ENCODE measurements around the gene ETV6. TPM values are rescaled to one million over a fixed set of nuclear protein-coding genes. Genes with fewer than 3 reads are reported as not detected.

Gene ETV6
- total and polyA plus RNA-seq, 9 of the 15 experiments (the other 6 are each of a cell fraction or from before 2014, with no cell fraction given): 0.81 to 12.7 (median 4.1) TPM

GRCh38 chr12:11778713-11779685, 129.5 kb downstream of the ETV6 start:
- no peak for FAIRE-seq
- Histone ChIP-seq H3K4me1 (replicated peaks in 1 of 2; ENCODE audit: control insufficient read depth in 2 of 2, insufficient read depth in 2 of 2, low read length in 2 of 2) (no peaks in the 10 kb centered on the region; a peak in 1 of 5 replicates), H3K9me1 (ENCODE audit: control insufficient read depth, insufficient read depth, low read length) (no peaks in the 10 kb centered on the region), H3K79me2 (ENCODE audit: control insufficient read depth, insufficient read depth, low read length) (no peaks in the 10 kb centered on the region; the same call in 2 of the 3 replicates), H3K4me2 (ENCODE audit: insufficient read depth, low read length) (no peak overlapping the region), H3K9ac (ENCODE audit: insufficient read depth in 1 of 2, low read depth in 2 of 2, low read length in 2 of 2) (no peak overlapping the region), H3K27ac (ENCODE audit: extremely low read depth, low read depth, low read length) (no peak overlapping the region), H3K27me3 (ENCODE audit: control insufficient read depth in 2 of 2, insufficient read depth in 2 of 2, low read length in 2 of 2) (no peaks in the 10 kb centered on the region), H4K20me1 (replicated peaks; ENCODE audit: control insufficient read depth, insufficient read depth, low read length) (no peaks in the 10 kb centered on the region), H3K9me3 (replicated peaks; ENCODE audit: control insufficient read depth, insufficient read depth, low read depth, low read length) (no peaks in the 10 kb centered on the region), H3K36me3 (ENCODE audit: control insufficient read depth, insufficient read depth, low read length) (no peaks in the 10 kb centered on the region), H2AFZ (ENCODE audit: low read depth, low read length) (no peak overlapping the region), H3K4me3 (no peak overlapping the region)
- no peak for DNase-seq (ENCODE audit: extremely low read depth in 1 of 4, low spot score in 3 of 4)
- no peak for ATAC-seq
- ChIA-PET POLR2A (no interaction called here), CTCF (ENCODE audit: low intra/inter-chr PET ratio) (no interaction called here)
- in situ Hi-C loops (cut with MboI) (no loop called here), intact Hi-C loops (cut with micrococcal nuclease) (no loop called here)
- TF ChIP-seq ZNF586 (CRISPR knock-in tag; conservative IDR thresholded peaks at IDR 0.05) (no peak), ASH1L (IDR thresholded peaks at IDR 0.05; ENCODE audit: borderline replicate concordance, low read depth, partially characterized antibody) (no peak), TAF15 (IDR thresholded peaks at IDR 0.05; ENCODE audit: low read depth, low read length) (no peak), CBX2 (IDR thresholded peaks at IDR 0.05; ENCODE audit: insufficient read depth, low read length, poor library complexity, severe bottlenecking) (no peak), GATAD2B (IDR thresholded peaks at IDR 0.05; ENCODE audit: borderline replicate concordance) (no peak), ZNF695 (CRISPR knock-in tag; IDR thresholded peaks at IDR 0.05) (no peak), TARDBP (IDR thresholded peaks at IDR 0.05) (no peak)
- 64% methylated on average over 10 of the region's 12 CpGs for WGBS (ENCODE audit: insufficient coverage, low coverage, missing lambda C conversion rate)
- BruUV-seq (replicated peaks): no TSS peak
